ENCODE data around the gene CMIP. TPM values are rescaled to one million over a fixed set of nuclear protein-coding genes. Genes with fewer than 3 reads are reported as not detected.

The CMIP gene
- total RNA-seq, 1 donor from 2014 or later: 10.5 TPM

- intact Hi-C loops (cut with DNase I): no loop called here
- no peak for ATAC-seq
- DNase-seq (ENCODE audit: missing footprints): no peak
These were observed 88.0 kb downstream of the CMIP start for GRCh38 chr16:81532491-81533174.

DNA sequence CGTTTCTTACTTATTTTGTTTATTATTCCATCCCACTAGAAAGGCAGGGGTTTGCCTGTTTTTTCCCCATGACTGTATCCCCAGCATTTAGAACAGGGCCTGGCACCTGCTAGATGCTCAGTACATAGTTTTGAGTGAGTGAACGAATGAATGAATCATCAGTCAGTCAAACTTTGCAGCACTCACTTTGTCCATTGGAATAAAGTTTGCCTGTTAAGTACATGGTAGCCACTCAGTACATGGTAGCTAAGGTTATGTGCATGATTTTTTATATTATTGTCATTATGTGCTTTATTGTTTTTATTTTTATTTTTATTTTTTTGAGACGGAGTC, 88.5 kb downstream of the CMIP start:
- intact Hi-C loops (cut with DNase I): no loop called here
- DNase-seq (ENCODE audit: missing footprints) (no peak), ATAC-seq (no peak)

GRCh38 chr16:81535679-81536360, 91.2 kb downstream of the CMIP start:
- intact Hi-C loops (cut with DNase I): no loop called here

GRCh38 chr16:81536648-81537047, 92.0 kb downstream of the CMIP start:
- intact Hi-C loops (cut with DNase I): no loop called here
- ATAC-seq (no peak), DNase-seq (ENCODE audit: missing footprints) (no peak)

More at GRCh38 chr16:81535679-81536360, 91.2 kb downstream of the CMIP start:
- no peak for DNase-seq (ENCODE audit: missing footprints)
- no peak for ATAC-seq

DNA sequence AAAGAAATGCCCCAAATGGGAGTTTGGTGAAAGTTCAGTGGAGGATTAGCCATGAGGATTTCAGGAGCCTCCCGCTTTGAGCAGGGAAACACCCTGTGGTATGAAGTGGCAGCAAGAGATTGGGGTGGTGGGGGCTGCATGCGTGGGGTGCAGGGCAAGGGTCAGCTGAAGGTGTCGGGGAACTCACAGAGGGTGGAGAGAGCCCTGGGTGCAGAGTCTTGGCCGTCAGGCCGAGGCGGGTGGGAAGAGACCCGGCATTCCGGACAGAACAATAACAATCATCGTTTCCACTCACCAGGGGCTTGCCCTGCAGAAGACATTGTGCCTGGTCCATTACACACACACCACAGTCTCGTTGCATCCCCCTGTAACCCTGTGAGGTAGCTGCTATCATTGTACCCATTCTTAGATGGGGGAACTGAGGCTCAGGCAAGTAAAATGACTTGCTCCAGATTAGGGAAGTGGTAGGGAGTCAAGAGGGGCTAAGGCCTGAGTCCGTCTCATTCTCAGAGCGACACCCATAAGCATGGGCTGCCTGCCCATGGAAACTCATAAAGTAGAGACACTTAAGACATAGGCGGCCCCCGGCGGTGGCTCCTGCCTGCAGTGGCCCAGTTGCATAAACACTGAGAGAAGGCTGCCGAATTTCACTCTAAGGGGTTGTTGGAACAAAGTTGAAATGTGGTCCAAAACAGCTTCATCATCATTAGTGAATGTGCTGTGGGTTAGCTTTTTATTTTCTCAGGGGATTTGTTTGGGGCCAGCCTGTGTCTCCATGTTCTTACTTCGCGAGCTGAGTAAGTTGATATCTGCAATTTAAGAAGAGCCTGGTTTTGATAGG, 93.3 kb downstream of the CMIP start:
- ATAC-seq (no peak), DNase-seq (ENCODE audit: missing footprints) (no peak)
- intact Hi-C loops (cut with DNase I): no loop called here

- no peak for ATAC-seq
- no peak for DNase-seq (ENCODE audit: missing footprints)
- intact Hi-C loops (cut with DNase I): no loop called here
These were observed 94.6 kb downstream of the CMIP start for GRCh38 chr16:81539009-81539758.

GRCh38 chr16:81539759-81540472, 95.3 kb downstream of the CMIP start:
- ATAC-seq: no peak
- intact Hi-C loops (cut with DNase I): no loop called here
- DNase-seq (ENCODE audit: missing footprints): no peak

DNA sequence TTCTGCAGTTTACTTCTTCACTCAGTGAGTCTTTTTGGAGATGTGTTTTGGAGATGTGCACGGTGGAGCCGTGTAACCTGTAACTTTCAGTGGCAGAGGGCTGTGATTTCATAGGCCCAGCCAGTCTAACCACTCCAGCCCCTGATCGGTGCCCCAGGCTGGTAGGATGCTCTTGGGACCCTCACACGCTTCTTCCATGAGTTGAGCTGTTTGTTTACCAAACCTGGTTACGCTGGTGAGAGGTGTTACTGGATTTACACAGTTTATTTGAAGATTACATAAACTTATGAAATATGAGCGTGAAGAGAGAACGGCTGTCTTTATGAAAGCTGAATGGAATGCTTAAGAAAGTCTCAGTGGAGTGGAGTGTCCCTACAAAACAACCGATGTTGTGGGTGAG, 96.7 kb downstream of the CMIP start:
- intact Hi-C loops (cut with DNase I): no loop called here
- ATAC-seq (no peak), DNase-seq (ENCODE audit: missing footprints) (no peak)

DNA sequence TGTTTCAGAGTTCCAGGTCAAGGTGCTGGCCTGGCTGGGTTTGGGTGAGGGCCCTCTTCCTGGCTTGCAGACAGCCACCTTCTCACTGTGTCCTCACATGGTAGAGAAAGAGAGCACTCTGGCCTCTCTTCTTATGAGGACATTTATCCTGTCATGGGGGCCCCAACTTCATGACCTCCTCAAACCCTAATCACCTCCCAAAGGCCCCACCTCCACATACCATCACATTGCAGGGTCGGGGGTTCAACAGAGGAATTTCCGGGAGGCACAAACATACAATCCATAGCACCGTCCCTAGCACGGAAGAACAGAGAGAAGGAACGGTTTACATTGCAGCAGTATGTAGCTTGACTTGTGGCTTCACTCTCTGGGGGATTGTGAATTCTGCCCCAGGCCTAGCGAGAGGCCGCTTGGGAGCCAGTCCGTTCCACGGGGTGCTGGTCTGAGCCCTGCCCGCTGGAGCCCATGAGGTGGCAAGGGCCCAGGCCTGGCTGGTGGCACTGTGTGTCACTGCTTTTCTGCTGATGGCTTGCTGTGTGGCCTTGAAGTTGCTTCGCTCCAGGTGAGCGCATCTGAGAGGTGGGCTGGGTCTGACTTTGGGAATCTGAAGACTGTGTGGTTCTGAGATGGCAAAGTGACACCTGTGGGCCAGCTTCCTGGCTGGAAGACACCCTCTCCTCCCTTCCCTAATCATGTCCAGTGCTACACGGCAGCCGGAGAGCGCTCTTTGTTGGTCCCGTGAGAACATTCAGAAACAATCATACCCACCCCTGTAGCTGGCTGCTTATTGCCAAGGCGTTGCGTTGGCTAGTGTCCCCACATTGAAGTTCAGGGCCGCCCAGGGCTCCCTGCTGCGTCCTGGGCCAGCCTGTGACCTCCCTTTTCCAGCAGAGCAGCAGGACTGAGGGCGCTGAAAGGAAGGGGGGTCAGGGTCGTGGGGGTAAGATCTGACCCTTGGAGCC, 98.3 kb downstream of the CMIP start:
- DNase-seq (ENCODE audit: missing footprints): no peak
- no peak for ATAC-seq
- intact Hi-C loops (cut with DNase I): no loop called here

GRCh38 chr16:81543571-81543970, 99.0 kb downstream of the CMIP start:
- DNase-seq (ENCODE audit: missing footprints): no peak
- ATAC-seq: no peak
- intact Hi-C loops (cut with DNase I): no loop called here

- ATAC-seq: no peak
- no peak for DNase-seq (ENCODE audit: missing footprints)
- intact Hi-C loops (cut with DNase I): no loop called here
These were observed 99.7 kb downstream of the CMIP start for GRCh38 chr16:81544261-81544660.

DNA sequence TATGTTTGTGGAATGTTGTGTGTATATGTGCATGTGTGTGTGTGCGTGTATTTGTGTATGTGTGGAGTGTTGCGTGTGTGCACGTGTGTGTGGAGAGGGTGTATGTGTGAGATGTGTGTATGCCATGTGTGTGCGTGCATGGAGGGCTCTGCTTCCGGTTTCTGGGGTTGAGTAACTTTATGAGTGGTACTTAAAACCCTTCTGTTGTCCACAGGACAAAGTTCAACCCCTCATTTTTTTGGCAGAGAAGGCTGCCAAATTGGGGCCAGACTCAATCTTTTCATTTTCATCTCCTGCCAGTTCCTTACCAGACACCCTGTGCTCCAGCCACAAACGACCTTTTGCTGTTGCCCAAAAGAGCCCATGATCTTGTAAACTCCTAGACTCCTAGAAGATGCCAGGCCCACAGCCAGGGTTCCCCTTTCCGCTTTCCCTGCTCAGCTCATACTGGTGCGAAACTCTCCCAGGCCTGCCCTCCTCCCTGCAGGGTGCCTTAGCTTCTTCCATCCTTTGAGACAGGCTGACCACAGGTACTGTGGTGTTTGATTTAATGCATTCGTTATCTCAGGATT, 100.2 kb downstream of the CMIP start:
- ATAC-seq (no peak), DNase-seq (ENCODE audit: missing footprints) (no peak)
- intact Hi-C loops (cut with DNase I): no loop called here

DNA sequence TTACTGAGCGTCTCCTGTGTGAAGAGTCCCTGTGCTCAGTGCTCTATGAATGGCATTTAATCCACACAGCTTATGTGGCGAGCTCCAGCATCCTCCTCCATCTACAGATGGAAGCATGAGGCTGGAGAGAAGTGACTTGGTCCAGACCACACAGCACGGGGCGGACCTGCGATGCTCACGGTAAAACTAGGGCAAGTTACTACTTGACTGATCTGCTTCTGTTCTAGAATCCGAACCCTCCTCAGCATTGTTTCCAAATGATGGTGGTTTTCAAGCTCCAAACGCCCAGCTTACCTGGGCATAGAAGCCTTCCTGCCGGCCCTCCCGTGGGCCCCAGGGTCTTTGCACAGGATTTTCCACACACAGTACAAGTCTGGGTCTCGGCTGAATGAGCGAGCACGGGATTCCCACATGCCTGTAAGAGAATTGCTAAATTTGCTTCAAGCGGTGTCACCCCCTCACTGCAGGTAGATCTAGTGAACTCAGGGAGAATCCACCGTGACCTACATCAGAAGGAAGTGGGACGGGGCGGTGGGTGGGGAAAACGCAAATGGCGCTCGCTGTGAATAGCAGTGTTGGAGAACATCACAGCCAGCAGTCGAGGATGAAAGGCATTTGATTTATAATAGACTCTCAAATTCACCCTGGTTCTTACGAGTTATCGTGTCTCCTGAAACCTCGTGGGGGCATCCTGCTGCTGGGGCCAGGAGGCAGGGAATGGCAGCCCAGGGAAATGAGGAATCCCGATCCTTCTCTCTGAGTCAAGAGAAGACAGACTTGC, 101.1 kb downstream of the CMIP start:
- DNase-seq (ENCODE audit: missing footprints) (no peak), ATAC-seq (no peak)
- intact Hi-C loops (cut with DNase I): no loop called here

DNA sequence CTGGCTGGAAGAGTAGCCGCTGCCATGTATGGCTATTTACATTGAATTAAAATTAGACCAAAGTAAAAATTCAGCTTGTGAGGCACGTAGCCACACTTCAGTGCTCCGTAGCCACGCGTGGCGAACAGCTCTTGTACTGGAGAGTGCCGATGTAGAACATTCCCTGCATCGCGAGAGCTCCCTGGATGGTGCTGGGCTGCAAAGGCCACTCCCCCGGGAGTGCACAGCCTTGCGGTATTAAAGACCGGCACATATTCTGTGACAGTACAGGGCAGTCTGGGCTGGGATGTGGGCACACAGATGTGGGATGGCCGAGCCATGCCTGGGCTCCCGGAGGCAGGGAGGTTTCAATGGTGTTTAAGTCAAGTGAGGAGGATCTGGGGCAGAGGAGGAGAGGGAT, 102.2 kb downstream of the CMIP start:
- intact Hi-C loops (cut with DNase I): no loop called here
- DNase-seq (ENCODE audit: missing footprints): no peak
- ATAC-seq: no peak

DNA sequence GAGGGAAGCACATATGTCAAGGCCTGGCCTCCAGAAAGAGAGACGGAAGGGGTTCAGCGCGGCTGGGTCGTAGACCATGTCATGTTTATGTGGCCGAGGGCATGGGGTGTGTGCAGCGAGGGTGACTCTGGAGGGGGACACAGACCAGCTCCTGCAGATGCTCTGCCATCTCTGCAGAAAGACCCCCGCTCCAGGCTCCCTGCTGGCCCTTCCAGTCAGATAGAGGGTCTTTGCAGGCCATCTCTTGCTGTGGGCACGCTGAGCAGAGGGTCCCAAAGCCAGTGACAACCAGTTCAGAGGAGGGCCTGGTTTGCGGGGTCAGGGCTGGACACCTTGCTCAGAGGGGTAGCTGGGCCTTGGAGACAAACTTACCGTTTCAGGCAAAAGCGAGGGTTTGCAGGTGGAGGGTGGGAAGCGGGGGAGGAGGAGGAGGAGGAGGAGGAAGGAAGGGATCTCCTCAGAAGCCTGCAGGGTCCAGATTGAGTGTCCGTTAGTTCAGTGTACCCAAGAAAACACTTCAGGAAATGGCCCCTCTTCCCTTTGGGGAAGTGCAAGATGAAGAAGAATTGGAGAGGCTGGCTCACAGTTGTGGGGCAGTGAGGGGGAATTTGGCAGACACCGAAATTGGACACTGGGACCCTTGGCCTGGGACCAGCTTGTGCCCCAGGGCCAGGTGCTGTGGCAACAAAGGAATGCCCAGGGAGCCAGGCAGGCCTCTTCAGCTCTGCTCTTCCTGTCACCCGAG, 102.8 kb downstream of the CMIP start:
- ATAC-seq: no peak
- no peak for DNase-seq (ENCODE audit: missing footprints)
- intact Hi-C loops (cut with DNase I): no loop called here

DNA sequence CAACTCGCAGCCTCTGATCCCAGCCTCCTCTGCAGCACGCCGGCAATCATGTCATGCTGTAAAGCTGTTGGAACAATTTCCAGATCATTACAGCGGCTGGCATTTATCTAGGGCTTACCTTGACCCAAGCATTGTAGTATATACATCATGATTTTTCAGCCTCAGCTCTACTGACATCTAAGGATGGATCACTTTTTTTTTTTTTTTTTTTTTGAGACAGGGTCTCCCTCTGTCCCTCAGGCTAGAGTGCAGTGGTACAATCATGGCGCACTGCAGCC, 103.3 kb downstream of the CMIP start:
- intact Hi-C loops (cut with DNase I): no loop called here
- no peak for ATAC-seq
- no peak for DNase-seq (ENCODE audit: missing footprints)

Data from Right ventricle myocardium inferior (tissue), 1 donor.